RWPE1 (cell line): Measurements from ENCODE around the gene CLN5.
A peak's percentile ranks its signal among the peaks of the same experiment; 100 is the strongest.
"Not testable (repeated sequence)": the region's sequence is repeated elsewhere in the genome, so short reads cannot be mapped to it uniquely, and the experiment has no call there.

ENCODE experiments used
- CTCF ChIA-PET: fragments of 350-600 bp; sonication (Branson Sonifier 250); formaldehyde crosslinking; extraction: SDS; loops from one replicate; lab custom pipeline; 2021; lab: Yijun Ruan, JAX
- POLR2A ChIA-PET: fragments of 400-600 bp; formaldehyde crosslinking; extraction: SDS; loops from one replicate; lab custom pipeline; 2020; ENCODE audit warnings: antibody characterized with exemption; ENCODE audit not compliant: low non-redundant PET; lab: Yijun Ruan, JAX
- DNase-seq: peaks from one replicate; pipeline ENCODE4 v3.0.0; 2012; ENCODE audit warnings: low spot score
- H3K27ac ChIP-seq: fragments of 450-650 bp; 2 replicates; pipeline ENCODE4 v1.5.1; 2017
- TF ChIP-seq, protein P1 (sequence below): fragments of 450-650 bp; conservative IDR thresholded peaks from 2 replicates; pipeline ENCODE4 v1.5.1; 2017; ENCODE audit warnings: low read depth, mild to moderate bottlenecking

CLN5 gene

DNA sequence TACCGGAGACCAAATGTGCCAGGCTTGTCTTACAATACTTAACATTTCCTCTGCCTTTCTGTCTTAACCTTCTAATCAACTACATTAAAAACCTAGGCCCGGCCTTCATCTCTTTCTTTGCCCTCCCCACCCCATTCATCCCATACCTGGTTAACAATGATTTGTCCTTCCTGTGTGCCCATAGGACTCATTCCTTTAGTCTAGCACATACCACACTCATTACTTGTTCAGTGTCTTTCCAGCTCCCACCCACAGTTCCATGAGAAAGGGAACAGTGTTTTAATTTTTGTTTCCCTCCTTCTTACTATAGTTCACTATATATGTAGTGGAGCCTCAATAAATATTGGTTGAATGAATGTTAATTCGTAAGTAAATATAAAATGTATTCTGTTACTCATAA, 2.4 kb downstream of the CLN5 start:
- POLR2A ChIA-PET = no interaction called here
- CTCF ChIA-PET = no interaction called here
- TF ChIP-seq, protein P1, sequence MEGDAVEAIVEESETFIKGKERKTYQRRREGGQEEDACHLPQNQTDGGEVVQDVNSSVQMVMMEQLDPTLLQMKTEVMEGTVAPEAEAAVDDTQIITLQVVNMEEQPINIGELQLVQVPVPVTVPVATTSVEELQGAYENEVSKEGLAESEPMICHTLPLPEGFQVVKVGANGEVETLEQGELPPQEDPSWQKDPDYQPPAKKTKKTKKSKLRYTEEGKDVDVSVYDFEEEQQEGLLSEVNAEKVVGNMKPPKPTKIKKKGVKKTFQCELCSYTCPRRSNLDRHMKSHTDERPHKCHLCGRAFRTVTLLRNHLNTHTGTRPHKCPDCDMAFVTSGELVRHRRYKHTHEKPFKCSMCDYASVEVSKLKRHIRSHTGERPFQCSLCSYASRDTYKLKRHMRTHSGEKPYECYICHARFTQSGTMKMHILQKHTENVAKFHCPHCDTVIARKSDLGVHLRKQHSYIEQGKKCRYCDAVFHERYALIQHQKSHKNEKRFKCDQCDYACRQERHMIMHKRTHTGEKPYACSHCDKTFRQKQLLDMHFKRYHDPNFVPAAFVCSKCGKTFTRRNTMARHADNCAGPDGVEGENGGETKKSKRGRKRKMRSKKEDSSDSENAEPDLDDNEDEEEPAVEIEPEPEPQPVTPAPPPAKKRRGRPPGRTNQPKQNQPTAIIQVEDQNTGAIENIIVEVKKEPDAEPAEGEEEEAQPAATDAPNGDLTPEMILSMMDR = no peak
- H3K27ac ChIP-seq = no peak overlapping the region
- DNase-seq = peak; percentile 54

DNA sequence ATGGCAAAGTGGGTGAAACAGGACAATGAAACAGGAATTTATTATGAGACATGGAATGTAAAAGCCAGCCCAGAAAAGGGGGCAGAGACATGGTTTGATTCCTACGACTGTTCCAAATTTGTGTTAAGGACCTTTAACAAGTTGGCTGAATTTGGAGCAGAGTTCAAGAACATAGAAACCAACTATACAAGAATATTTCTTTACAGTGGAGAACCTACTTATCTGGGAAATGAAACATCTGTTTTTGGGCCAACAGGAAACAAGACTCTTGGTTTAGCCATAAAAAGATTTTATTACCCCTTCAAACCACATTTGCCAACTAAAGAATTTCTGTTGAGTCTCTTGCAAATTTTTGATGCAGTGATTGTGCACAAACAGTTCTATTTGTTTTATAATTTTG, 8.6 kb downstream of the CLN5 start:
- TF ChIP-seq, protein P1 = no peak
- no peak for DNase-seq
- CTCF ChIA-PET = interaction anchor here (0.6 kb wide), 1 partner anchor 103 kb away, joined by 4 read pairs; no protein-coding TSS in a partner anchor
- H3K27ac ChIP-seq = no peak overlapping the region
- POLR2A ChIA-PET = no interaction called here

DNA sequence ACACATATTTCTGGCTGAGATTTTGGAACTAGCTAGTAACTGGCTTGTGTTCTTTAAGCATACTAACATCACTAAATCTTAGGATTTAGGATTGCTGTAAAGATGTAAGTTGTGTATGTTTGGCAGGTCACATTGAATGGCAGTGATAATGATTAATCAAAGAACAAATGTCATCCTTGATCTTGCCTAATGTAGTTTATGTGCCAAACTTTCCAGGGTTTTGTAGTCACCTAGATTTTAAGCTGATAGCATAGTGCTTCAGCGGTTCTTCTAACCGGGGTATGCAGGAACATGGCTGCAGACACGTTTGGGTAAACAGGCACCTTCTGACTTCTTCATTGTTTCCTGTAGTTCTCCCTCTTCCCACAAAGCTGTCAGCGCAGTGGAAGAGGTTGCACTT, 9.7 kb downstream of the CLN5 start:
- no peak for DNase-seq
- H3K27ac ChIP-seq = no peak overlapping the region
- POLR2A ChIA-PET = no interaction called here
- CTCF ChIA-PET = interaction anchor here (1.3 kb wide), 1 partner anchor 15 kb away, joined by 3 read pairs; no protein-coding TSS in a partner anchor
- TF ChIP-seq, protein P1 = no peak

DNA sequence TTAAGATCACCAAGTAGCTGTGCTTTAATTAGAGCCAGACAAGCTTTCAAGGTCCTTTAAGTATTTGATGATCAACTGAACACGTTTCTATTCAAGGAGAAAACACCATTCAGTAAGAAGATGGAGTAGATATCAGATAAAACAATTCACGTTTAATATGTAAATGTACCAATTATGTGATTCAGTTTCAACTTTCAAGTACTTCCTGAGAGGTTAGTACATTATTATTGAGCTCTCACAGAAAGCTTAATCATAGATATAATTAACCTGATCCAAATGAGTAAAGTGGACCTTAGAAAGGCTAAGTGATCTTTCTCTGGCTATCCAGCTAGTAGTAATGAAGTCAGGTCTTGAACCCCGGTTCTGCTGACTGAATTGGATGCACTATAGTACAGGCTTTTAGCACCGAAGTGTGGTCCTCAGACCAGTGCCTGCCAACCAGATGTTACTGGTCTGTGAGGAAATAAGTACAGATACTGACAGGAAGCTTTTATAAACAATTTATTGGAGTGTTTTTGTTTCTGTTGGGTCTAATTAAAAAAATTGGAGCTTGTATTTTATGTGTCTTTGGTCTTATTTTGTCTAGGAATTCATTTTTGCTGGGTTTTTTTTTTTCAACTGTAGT, 10.2 kb downstream of the CLN5 start:
- no peak for DNase-seq
- CTCF ChIA-PET = interaction anchor here (0.6 to 1.3 kb wide), 5 partner anchors 15 to 1354 kb away, joined by 3 to 5 read pairs (median 3); no protein-coding TSS in a partner anchor
- POLR2A ChIA-PET = no interaction called here
- TF ChIP-seq, protein P1 = no peak
- H3K27ac ChIP-seq = no peak overlapping the region

DNA sequence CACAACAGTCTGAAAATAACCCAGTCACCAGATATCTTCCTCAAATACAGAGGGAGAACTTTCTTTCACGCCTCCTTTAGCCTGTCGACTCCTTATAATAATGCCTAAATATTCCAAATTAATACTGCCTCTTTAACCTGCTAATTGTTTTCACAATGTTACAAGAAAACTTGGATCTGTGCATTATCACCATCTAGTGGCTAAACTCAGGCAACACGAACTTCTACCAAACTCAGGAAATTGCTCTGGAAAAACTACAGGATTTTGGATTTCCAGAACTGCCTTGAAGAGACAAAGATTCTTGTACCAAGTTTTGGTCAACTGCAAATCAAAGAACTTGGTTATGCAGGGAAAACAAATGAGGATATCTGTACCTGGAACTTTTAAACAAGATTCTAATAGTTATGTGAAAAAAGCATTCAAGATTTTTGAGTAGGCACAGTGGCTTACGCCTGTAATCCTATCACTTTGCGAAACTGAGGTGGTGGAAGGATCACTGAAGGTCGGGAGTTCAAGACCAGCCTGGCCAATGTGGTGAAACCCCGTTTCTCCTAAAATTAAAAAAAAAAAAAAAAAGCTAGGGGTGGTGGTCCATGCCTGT, 10.8 kb downstream of the CLN5 start:
- POLR2A ChIA-PET = no interaction called here
- CTCF ChIA-PET = interaction anchor here (0.6 to 0.7 kb wide), 9 partner anchors 10 to 1402 kb away, joined by 3 to 6 read pairs (median 5); no protein-coding TSS in a partner anchor
- TF ChIP-seq, protein P1 = peak; percentile 73
- H3K27ac ChIP-seq = no peak overlapping the region
- peak; percentile 30 for DNase-seq

DNA sequence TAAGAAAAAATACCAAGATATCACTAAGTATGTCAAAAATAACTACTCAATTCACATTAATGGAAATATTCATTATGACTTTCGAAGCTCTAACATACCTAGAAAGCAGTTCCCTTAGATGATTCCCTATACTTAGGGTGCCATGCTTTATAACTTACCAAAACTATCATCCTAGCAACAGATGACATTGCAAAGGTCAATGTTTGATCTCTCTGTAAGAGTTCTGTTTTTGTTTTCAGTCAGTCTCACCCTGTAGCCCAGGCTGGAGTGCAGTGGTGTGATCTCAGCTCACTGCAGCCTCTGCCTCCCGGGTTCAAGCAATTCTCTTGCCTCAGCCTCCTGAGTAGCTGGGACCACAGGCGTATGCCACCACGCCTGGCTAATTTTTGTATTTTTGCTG, 16.5 kb downstream of the CLN5 start:
- H3K27ac ChIP-seq, DNase-seq, POLR2A ChIA-PET: not testable (repeated sequence)
- CTCF ChIA-PET = interaction anchor here (0.6 kb wide), 2 partner anchors 112 to 487 kb away, joined by 3 read pairs; no protein-coding TSS in a partner anchor

DNA sequence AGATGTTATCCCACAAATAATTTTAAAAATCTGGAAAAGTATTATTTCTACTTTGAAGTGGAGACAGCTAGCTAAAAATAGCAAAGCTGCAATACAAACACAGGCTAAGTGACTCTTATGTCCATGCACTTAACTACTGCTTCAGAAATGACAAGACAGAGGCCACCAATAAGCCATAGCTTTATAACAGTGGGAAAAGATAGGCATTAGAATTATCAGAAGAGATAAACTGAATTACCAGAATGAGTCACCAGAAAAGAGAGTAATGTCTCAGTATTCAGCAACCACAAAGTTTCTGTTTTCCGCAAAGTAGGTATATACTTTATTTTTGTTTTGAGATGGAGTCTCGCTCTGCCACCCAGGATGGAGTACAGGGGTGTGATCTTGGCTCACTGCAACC, 17.1 kb downstream of the CLN5 start:
- ChIA-PET CTCF (no interaction called here), POLR2A (no interaction called here)
- H3K27ac ChIP-seq = no peak overlapping the region
- TF ChIP-seq, protein P1 = no peak
- DNase-seq = no peak

DNA sequence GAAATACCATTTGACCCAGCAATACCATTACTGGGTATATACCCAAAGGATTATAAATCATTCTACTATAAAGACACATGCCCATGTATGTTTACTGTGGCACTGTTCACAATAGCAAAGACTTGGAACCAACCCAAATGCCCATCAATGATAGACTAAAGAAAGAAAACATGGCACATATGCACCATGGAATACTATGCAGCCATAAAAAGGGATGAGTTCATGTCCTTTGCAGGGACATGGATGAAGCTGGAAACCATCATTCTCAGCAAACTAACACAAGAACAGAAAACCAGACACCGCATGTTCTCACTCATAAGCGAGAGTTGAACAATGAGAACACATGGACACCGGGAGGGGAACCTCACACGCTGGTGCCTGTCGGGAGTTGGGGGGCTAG, 17.8 kb downstream of the CLN5 start:
- H3K27ac ChIP-seq, DNase-seq: not testable (repeated sequence)
- CTCF ChIA-PET = interaction anchor here (0.7 kb wide), 1 partner anchor 537 kb away, joined by 3 read pairs; no protein-coding TSS in a partner anchor
- POLR2A ChIA-PET = interaction anchor here (0.6 kb wide), 1 partner anchor 16 kb away, joined by 7 read pairs; no protein-coding TSS in a partner anchor
